HG03064 (cell line): ENCODE measurements around the gene ABHD18.
"Not testable (repeated sequence)": the region's sequence is repeated elsewhere in the genome, so short reads cannot be mapped to it uniquely, and the experiment has no call there.

ENCODE experiments used
- ATAC-seq: cut with Tn5 transposase; IDR thresholded peaks from one replicate; pipeline ENCODE4 v1.9.1; 2021; ENCODE audit warnings: low read depth; ENCODE audit not compliant: unreplicated experiment

The ABHD18 gene

GRCh38 chr4:127965062-127965802 lies at the start of gene ABHD18, which contains the start of gene MFSD8:
ABHD18 (plus strand) TSS chr4:127965406; CDS start chr4:127982956, 17,550 bp downstream.
MFSD8 (minus strand) TSS chr4:127965173; CDS start chr4:127965133, 40 bp downstream.
- peak; percentile 95 for ATAC-seq

GRCh38 chr4:127916512-127916911 lies 48.7 kb upstream of the ABHD18 start:
- no peak for ATAC-seq

GRCh38 chr4:127917151-127917550 lies 48.1 kb upstream of the ABHD18 start:
- ATAC-seq = no peak

- ATAC-seq = no peak
Measured at GRCh38 chr4:127920521-127920920, 44.7 kb upstream of the ABHD18 start.

GRCh38 chr4:127922226-127922625 lies 43.0 kb upstream of the ABHD18 start:
- no peak for ATAC-seq

GRCh38 chr4:127925720-127926119 lies 39.5 kb upstream of the ABHD18 start:
- not testable (repeated sequence) for ATAC-seq

- no peak for ATAC-seq
Measured at GRCh38 chr4:127930175-127930574, 35.0 kb upstream of the ABHD18 start.

- not testable (repeated sequence) for ATAC-seq
Measured at GRCh38 chr4:127931836-127932235, 33.4 kb upstream of the ABHD18 start.

- ATAC-seq = no peak
Measured at GRCh38 chr4:127936974-127937373, 28.2 kb upstream of the ABHD18 start.

GRCh38 chr4:127957105-127957504 lies 8.1 kb upstream of the ABHD18 start:
- ATAC-seq = no peak

- no peak for ATAC-seq
Measured at GRCh38 chr4:127959794-127960193, 5.4 kb upstream of the ABHD18 start.

GRCh38 chr4:127963633-127964398 lies 1.4 kb upstream of the ABHD18 start:
- not testable (repeated sequence) for ATAC-seq

GRCh38 chr4:127964426-127965061 lies 662 bp upstream of the ABHD18 start:
- peak; percentile 21 for ATAC-seq

- ATAC-seq = peak; percentile 23
Measured at GRCh38 chr4:127965803-127966175, 583 bp downstream of the ABHD18 start.

GRCh38 chr4:127967141-127967775 lies 2.1 kb downstream of the ABHD18 start:
- no peak for ATAC-seq

GRCh38 chr4:127968586-127968985 lies 3.4 kb downstream of the ABHD18 start:
- no peak for ATAC-seq

GRCh38 chr4:127970925-127971324 lies 5.7 kb downstream of the ABHD18 start:
- not testable (repeated sequence) for ATAC-seq

GRCh38 chr4:127975121-127975770 lies 10.0 kb downstream of the ABHD18 start:
- ATAC-seq = no peak

- ATAC-seq = no peak
Measured at GRCh38 chr4:127978930-127979329, 13.7 kb downstream of the ABHD18 start.

GRCh38 chr4:127982445-127982844 lies 17.2 kb downstream of the ABHD18 start:
- no peak for ATAC-seq
